Measurements from ENCODE around the gene MUC4. TPM values are rescaled to one million over a fixed set of nuclear protein-coding genes. Genes with fewer than 3 reads are reported as not detected.

Gene MUC4
- total RNA-seq, 1 donor from 2014 or later, result not detected

DNA sequence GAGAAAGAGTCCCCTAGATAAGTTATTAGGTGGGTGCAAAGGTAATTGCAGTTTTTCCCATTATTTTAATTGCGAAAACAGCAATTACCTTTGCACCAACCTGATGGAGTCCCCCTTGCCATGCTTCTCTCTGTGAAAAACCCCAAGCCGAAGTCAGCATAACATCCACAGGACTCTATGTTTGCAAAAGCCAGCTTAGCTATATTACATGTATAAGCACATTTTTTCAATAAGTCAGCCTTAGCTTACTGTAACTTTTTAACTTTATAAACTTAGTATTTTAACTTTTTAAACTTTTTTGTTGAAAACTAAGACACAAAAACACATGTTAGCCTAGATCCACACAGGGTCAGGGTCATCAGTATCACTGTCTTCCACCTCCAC lies 112.3 kb downstream of the MUC4 start:
- DNase-seq (ENCODE audit: low read depth in 2 of 2), result no peak

DNA sequence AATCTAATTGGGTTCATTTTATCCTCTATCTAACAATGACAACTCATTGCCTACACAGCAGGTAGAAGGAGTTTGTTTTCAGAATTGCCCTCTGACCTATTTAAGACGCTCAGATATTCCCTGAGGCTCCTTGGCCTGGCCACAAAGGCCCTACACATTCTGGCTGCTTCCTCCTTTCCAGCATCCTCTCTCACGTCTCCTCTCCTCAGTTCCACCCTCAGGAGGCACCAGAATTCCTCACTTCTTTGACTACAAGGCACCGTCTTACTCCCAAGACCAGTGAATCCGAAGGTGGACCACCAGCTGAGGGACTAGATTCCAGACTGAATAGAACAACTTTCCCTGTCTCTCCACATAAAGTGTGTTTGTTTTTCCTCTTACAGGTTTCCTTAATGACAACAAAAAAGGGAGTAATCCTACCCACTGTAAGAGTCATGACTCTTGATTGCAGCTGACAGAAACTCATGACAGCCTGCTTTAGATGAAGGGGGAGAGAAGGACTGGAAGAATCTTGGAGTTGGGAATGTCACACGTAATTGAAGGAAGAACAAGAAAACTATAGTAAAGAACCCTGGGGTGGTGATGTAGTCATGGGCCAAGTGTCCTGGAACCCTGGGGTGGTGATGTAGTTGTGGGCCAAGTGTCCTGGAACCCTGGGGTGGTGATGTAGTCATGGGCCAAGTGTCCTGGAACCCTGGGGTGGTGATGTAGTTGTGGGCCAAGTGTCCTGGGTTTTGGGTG lies 112.9 kb downstream of the MUC4 start:
- DNase-seq (ENCODE audit: low read depth in 2 of 2), result no peak

GRCh38 chr3:195698325-195698646 lies 113.4 kb downstream of the MUC4 start:
- no peak for DNase-seq (ENCODE audit: low read depth in 2 of 2)

DNA sequence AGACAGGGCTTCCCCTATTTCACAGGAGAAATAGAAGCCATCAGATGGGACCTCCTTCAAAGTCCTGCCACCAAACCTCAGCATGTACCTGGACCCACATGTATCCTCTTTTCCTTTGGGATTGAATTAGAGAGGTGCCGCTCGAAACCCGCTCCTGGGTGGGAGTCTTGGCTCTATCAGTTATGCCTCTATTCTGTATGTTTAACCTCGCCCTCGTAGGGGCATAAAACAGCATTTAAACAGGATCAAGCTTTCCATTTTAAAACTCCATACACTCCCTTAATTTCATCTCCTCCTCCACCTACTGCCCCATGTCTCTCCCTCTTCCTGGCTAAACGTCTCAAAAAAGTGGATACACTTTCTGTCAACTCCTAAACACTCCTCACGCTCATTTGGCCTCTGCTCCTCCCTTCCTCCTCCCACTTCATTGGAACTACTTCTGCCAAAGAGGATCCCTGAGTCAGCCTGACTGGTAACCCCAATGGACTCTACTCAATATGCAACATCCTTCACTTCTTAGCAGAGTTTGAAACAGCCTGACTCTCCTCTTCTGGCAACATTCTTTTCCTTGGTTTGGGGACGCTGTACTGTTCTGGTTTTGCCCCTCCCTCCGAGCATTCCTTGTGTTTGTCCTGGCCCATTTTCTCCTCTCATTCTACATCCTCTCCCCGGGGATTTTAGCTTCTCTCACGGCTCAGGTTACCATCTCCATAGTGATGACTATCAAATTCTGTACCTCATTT lies 114.0 kb downstream of the MUC4 start:
- DNase-seq (ENCODE audit: low read depth in 2 of 2), result no peak

Other genes starting within 250 kb of the MUC4 start
- gene APOD, start 228.0 kb downstream of the MUC4 start, total RNA-seq, result 12.9 and 14.5 TPM in 2 replicates
- under 0.01 TPM in 1 of 2 replicates, not detected in the other for gene MUC20, start 91.0 kb downstream of the MUC4 start, total RNA-seq
- gene TNK2, start 96.6 kb upstream of the MUC4 start, total RNA-seq, result 11.3 and 13.4 TPM in 2 replicates